ENCODE results near the gene PI4KB. TPM values are rescaled to one million over a fixed set of nuclear protein-coding genes. Genes with fewer than 3 reads are reported as not detected.

PI4KB gene
- total RNA-seq, 1 donor from 2014 or later: 26.3 TPM

- no peak for TF ChIP-seq CTCF (conservative IDR thresholded peaks at IDR 0.05; ENCODE audit: low read depth, low read length)
- peak; percentile 83 for DNase-seq (ENCODE audit: low read depth)
- H3K4me3 ChIP-seq (ENCODE audit: low read depth, low read length): peak within 1 kb of the TSS; percentile 83
Observed at GRCh38 chr1:151254217-151255213, 72.7 kb downstream of the PI4KB start, which contains the start of gene PSMD4. TSS of gene PSMD4 (plus strand) at chr1:151254734. CDS start at chr1:151254783, 49 bp downstream.

- H3K4me3 ChIP-seq (ENCODE audit: low read depth, low read length): no peak overlapping the region
- DNase-seq (ENCODE audit: low read depth): no peak
- peak; percentile 89 for TF ChIP-seq CTCF (conservative IDR thresholded peaks at IDR 0.05; ENCODE audit: low read depth, low read length)
Observed at GRCh38 chr1:151251656-151252470, 75.4 kb downstream of the PI4KB start.

DNA sequence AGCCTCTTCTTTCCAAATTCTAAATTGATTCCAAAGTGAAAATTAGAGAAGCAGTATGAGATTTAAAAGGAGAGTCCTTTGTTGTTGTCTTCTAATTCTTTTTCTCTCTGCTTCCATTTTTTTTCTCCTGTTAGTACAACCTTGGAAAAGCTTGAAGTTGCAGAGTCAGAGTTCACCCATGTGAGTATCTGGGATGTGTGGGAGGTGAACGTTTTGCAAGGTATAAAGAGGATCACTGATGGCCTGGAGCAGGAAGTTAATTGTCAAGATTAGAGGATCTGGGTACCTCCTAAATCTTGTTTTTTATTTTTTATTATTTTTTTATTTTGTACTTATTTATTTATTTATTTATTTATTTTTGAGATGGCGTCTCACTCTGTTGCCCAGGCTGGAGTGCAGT, 80.4 kb downstream of the PI4KB start:
- no peak for DNase-seq (ENCODE audit: low read depth)
- no peak overlapping the region for H3K4me3 ChIP-seq (ENCODE audit: low read depth, low read length)
- TF ChIP-seq CTCF (conservative IDR thresholded peaks at IDR 0.05; ENCODE audit: low read depth, low read length): no peak

DNA sequence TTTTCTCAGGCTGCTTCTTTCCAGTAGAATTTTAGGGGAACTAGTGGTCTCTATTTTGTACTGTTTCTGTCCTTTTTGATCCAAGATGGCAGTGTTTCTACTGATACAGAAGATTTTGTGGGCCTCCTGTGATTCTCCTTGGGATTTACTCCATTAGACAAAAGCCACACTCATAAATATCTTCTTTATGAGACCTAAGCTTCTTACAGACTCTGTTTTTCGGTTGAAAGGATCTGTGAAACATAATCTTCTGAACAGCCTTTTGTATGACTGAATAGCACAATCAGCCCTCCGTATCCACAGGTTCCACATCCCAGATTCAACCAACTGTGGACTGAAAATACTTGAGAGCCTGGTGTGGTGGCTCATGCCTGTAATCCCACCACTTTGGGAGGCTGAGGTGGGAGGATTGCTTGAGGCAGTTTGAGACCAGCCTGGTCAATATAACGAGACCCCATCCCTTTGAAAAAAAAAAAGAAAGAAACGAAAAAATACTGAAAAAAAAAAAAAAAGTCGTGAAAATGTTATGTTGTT, 83.5 kb downstream of the PI4KB start:
- DNase-seq (ENCODE audit: low read depth): no peak
- no peak for TF ChIP-seq CTCF (conservative IDR thresholded peaks at IDR 0.05; ENCODE audit: low read depth, low read length)
- no peak overlapping the region for H3K4me3 ChIP-seq (ENCODE audit: low read depth, low read length)

DNA sequence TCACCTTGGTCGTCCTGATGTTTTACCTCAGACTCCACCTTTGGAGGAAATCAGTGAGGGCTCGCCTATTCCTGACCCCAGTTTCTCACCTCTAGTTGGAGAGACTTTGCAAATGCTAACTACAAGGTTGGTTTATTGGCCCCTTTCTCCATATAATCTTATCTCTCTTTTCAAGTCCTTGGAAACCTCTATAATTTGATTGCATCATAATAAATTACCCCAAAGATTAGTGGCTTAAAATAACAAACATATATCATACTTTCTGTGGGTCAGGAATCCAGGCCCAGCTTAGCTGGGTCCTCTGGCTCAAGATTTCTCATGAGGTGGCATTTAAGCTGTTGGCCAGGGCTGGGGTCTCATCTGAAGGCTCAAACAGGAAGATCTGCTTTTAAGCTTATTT, 84.8 kb downstream of the PI4KB start:
- no peak for DNase-seq (ENCODE audit: low read depth)
- no peak overlapping the region for H3K4me3 ChIP-seq (ENCODE audit: low read depth, low read length)
- no peak for TF ChIP-seq CTCF (conservative IDR thresholded peaks at IDR 0.05; ENCODE audit: low read depth, low read length)

Other genes starting within 250 kb of the PI4KB start
- 2.2 and 6.0 TPM in 2 replicates for gene SEMA6C, start 180.8 kb downstream of the PI4KB start, total RNA-seq
- not detected in 2 replicates for gene TNFAIP8L2, start 170.8 kb downstream of the PI4KB start, total RNA-seq
- gene LYSMD1, start 161.5 kb downstream of the PI4KB start, total RNA-seq: 4.5 and 7.2 TPM in 2 replicates
- gene SCNM1, start 161.3 kb downstream of the PI4KB start, total RNA-seq: 44.9 and 47.8 TPM in 2 replicates
- 0.46 TPM in 1 of 2 replicates, not detected in the other for gene TMOD4, start 151.4 kb downstream of the PI4KB start, total RNA-seq
- gene VPS72, start 137.2 kb downstream of the PI4KB start, total RNA-seq: 68.6 and 87.0 TPM in 2 replicates
- 62.1 and 68.9 TPM in 2 replicates for gene PIP5K1A, start 128.9 kb downstream of the PI4KB start, total RNA-seq
- gene PSMD4, start 72.7 kb downstream of the PI4KB start, total RNA-seq: 213 and 225 TPM in 2 replicates
- 14.0 and 16.9 TPM in 2 replicates for gene ZNF687, start 45.1 kb downstream of the PI4KB start, total RNA-seq
- 25.9 and 33.9 TPM in 2 replicates for gene RFX5, start 19.8 kb upstream of the PI4KB start, total RNA-seq
- gene SELENBP1, start 45.3 kb upstream of the PI4KB start, total RNA-seq: 2.7 and 5.9 TPM in 2 replicates
- gene PSMB4, start 72.2 kb upstream of the PI4KB start, total RNA-seq: 348 and 446 TPM in 2 replicates
- gene POGZ, start 132.1 kb upstream of the PI4KB start, total RNA-seq: 18.2 and 29.3 TPM in 2 replicates
- 9.5 and 10.1 TPM in 2 replicates for gene CGN, start 184.0 kb upstream of the PI4KB start, total RNA-seq
- 33.5 and 39.2 TPM in 2 replicates for gene TUFT1, start 212.9 kb upstream of the PI4KB start, total RNA-seq

All from epithelial cell of proximal tubule (primary cell).